Transverse colon (tissue), 3 donors: Measurements from ENCODE around the gene PDZK1IP1.

Source experiments
- CTCF ChIP-seq, 5 experiments: fragments of 200-600 bp in 3 of 5; fragments of 450-650 bp in 2 of 5; sonication (generic) in 3 of 5; IDR thresholded peaks; 1 replicate in 2 of 5; 2 replicates in 3 of 5; pipeline ENCODE4 v1.5.1; 2016 to 2017; ENCODE audit warnings: antibody characterized with exemption in 5 of 5, inconsistent platforms in 3 of 5, mild to moderate bottlenecking in 2 of 5, moderate library complexity in 1 of 5
- POLR2A ChIP-seq: fragments of 450-650 bp; IDR thresholded peaks from one replicate; pipeline ENCODE4 v1.6.1; 2016; ENCODE audit warnings: antibody characterized with exemption, mild to moderate bottlenecking, moderate library complexity

DNA sequence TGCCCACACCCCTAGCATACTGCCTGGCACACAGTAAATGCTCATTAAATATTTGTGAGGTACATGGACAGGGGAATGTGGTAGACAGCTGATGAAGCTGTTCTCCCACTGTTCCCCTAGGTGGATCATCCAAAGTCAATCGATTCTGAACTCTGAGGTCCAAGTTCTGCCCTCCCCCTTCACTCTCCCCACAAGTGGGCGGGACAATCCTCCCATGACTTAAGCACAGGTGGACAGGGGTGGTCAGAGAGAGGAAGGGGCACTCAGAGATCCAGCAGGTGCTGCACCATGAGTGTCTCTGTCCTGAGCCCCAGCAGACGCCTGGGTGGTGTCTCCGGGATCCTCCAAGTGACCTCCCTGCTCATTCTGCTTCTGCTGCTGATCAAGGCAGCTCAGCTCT, 52.6 kb downstream of the PDZK1IP1 start, which contains the start of gene CYP4A22:
- TF ChIP-seq CTCF (IDR thresholded peaks at IDR 0.05) (no peak), POLR2A (no peak)
